Measurements from ENCODE around the gene ZNF581.

The ZNF581 gene

DNA sequence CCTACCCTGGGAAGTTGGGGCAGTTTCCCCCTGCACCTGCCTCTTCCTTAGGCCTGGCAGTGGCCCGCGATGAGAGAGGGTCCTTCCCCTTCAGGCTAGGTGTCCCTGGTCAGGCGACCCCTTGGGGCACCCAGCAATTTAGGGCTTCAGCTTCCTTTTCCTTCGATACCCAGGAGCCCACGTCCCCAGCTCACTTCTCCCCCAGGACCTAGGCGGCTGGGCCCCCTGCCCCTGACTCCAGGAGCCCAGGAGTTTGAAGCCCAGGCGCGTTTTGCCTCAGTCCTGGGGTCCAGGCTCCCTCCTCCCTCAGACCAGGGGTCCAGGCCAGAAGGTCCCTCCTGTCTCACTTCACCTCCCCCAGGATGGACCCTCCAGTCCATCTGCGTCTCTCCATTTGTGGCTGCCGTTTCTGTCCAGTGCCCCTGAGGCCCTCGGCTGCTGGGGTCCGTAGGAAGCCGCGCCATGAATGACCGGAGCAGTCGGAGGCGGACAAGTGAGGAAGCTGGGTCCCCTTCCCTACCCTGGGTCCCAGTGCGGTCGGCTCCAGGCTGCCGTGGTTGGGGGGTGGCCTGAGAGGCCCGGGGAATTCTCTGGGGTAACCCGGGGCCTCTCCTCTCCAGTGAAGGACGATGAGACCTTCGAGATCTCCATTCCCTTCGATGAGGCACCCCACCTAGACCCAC lies 5.3 kb downstream of the ZNF581 start:
- DNase-seq (ENCODE audit: low read depth in 2 of 2): no peak

DNA sequence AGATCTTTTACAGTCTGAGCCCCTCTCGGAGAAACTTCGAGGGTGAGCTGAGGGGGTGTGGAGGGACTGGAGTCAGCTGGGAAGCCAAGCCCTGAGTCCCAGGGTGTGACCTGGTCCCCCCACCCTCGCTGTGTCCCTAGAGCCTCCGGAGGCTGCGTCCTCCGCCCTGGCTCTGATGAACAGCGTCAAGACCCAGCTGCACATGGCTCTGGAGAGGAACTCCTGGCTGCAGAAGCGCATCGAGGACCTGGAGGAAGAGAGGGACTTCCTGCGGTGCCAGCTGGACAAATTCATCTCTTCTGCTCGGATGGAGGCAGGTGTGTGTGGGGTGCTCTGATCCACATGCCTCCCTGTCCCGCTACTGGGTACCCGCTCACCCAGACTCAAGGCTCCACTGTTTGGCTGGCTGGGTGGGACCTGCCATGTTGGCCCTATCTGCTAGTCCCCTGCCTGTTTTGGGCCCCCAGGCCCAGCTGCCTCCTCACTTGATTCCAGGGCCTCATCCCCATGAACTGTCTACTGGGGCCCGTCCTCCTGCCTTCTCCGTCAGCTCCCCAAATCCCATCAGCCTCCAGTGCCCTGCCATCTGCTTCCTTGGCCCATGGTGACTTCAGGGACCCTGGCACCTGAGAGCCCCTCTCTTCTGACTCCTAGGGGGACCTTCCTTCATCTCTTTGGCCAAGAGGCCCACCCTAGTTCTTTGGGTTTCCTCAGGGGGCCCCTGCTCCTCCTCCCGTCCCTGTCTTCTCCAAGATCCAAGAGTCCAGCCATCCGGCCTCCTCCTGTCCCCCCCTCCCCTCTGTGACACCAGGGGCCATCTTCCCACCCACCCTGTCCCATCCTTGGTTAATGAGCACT lies 6.0 kb downstream of the ZNF581 start:
- no peak for DNase-seq (ENCODE audit: low read depth in 2 of 2)

DNA sequence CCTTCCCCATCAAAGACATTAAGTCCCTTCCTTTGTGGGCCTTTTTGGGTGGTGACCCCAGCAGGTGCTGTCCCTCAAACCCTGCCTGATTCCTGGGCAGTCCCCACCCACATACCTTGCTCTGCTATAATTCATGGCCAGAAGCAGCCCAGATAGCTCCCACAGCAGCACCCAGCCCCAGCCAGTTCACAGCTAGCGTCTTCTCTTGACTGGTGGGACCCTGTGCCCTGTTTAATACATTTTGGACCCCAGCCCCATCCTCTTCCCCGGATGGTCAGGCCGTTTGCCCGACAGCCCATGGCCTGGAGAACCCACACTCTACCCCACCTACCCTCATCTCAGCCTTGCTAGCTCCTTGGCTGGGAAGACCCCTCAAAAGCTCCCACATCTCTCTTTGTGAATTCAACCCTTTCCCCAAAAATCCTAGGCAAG lies 6.7 kb downstream of the ZNF581 start:
- no peak for DNase-seq (ENCODE audit: low read depth in 2 of 2)

DNA sequence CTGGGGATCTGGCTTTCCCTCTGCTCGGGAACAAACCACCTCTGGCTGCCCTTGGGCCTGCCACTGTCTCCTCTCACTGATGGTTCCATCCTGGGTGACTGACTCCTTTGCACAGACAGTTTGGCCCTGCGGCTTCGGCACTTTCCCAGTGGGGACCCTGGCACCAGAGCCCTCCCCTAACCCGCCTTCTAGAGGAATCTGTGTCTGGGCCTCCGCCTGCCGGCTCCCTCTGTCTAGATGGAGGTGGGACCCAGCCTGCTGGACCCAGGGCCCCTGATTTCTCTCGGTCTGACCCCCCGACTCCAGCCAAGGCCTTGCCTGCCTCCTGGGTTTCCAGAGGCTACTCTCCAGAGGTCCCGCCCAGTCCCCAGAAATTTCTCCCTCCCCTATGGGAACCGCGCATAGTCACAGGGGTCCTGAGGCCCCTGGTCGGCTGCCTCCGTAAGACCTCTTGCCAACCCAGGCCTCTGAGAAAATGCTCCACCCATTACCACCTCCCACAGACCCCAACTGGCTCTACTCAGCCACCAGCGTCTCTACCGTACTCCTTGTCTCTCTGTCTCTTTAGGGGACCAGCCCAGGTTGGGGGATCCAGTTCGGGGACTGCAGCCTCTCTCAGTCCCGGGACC lies 7.3 kb downstream of the ZNF581 start:
- no peak for DNase-seq (ENCODE audit: low read depth in 2 of 2)

DNA sequence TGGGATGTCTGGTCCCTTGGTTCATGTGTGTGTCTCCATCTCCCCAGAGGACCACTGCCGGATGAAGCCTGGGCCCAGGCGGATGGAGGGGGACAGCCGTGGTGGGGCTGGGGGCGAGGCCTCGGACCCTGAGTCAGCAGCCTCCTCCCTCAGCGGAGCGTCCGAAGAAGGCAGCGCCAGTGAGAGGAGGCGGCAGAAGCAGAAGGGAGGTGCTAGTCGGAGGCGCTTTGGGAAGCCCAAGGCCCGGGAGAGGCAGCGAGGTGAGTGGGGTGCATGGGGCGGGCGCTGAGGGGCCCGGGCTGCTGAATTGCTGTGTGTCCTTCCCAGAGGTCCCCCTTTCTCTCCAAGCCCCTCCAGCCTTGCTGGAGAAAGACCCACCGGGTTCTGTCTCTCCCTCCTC lies 7.8 kb downstream of the ZNF581 start:
- DNase-seq (ENCODE audit: low read depth in 2 of 2): no peak

DNA sequence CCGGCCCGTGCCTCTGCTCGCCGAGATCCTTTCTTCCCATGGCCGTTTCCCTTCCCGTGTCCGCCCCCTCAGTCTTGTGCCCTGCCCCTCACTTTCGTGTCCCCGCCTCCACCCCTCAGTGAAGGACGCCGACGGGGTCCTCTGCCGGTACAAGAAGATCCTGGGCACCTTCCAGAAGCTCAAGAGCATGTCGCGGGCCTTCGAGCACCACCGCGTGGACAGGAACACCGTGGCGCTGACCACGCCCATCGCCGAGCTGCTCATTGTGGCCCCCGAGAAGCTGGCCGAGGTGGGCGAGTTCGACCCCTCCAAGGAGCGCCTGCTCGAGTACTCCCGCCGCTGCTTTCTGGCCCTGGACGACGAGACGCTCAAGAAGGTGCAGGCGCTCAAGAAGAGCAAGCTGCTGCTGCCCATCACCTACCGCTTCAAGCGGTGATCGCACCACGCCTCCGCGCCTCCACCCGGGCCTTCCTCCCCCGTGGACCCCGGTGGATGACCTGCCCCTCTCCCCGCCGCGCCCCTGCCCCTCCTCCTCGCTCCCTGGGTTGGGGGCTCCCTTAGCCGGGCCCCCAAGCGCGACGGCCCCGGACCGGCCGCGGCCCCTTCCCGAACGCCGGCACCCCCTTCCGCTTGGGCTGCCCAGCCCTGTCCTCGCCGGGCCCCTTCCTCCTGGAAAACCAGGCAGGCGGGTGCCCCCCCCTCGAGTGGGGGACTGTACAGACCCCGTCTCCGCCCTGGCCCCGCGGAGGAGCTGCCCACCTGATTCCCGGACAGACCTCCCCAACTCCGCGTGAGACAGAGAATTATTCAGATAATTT lies 9.1 kb downstream of the ZNF581 start:
- DNase-seq (ENCODE audit: low read depth in 2 of 2): no peak

DNA sequence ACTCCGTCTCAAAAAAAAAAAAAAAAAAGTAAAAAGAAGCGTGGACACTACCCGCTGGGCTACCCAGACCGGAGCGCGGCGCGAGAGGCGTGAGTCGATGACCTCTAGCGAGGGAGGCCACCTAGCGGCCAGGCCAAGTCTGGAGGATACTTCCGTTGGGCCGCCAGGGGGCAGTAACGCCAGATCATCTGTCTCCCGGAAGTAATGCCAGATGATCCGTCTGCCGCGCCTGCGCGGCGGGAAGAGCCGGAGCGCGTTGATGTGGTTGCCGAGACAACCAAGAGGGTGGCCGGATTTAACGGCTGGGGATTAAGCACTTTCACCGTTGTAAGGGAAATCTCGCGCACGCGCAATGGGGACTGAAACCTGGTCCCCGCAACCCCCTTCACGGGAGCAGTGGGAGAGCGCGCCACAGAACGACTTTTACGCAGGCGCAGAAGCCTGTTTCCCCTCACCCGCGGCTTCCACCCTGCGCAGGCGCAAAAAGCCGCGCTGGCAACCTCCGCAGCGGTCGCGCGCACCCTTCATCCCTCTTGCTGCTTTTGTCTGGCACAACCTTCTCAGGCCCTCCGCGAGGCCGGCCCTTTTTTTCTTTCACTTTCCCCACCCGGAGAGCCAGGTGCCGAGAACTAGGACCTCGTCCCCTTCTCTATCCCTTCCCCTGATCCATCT lies 10.3 kb downstream of the ZNF581 start:
- DNase-seq (ENCODE audit: low read depth in 2 of 2): peak; percentile 98

DNA sequence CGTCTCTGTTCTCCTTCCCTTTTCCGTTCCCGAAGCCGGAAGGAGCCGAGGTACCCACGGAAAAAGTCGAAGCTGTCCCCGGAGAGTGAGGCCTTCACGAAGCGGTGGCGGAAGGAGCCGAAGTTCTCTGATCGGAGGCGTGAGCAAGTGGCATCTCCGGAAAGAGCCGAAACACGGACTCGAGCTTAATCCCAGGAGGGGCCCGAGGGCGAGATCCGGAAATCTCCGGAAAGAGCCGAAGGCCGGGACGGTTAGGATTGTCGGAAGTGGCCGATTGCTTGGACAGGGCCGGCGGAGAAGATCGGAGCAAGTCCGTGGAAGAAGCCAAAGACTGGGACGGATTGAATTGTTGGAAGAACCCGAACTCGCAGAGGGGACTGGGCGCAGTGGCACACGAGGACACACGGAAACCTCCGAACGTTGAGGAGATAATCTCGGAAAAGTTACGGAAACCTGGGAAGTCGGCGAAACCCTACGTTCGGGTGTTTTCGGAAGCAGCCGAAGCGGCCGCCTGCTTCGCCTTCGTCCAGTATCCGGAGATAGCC lies 10.9 kb downstream of the ZNF581 start:
- DNase-seq (ENCODE audit: low read depth in 2 of 2): peak; percentile 98 to 99

DNA sequence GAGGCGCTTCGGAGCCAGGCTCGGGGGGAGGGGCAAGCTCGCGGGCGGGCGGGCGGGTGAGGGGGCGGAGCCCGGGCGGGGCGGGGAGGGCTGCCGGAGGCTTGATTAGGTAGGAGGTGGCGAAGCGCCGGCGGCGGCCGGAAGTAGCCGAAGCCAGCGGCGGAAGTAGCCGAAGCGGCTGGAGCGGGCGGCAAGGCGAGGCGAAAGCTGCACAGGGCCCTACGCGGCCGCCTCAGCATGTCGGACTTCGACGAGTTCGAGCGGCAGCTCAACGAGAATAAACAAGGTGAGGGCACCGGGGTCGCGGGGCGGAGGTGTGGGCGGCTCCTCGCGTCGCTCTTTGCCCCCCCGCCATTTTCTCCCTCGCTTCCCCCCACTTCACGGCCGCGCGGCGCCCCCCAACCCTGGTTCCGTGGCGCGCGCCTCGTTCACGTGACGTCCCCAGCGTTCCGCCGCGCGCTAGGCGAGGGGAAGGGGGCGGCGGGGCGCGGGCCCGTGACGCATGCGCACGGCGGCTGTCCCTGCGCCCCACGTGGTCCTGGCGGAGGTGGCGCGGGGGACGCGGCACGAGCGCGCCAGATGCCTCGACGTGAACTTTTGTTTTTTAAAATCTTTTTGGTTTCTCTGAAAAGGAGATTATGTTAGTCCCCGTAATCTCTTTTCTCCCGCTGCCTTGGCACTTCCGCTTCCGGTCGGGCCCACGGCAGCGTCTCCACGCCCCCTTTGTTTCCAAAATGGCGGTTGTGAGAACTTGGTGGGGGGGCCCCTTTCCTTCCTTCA lies 11.6 kb downstream of the ZNF581 start, which contains the start of gene U2AF2:
U2AF2 (plus strand) TSS at position 168 of the 780 bp plus-strand sequence; CDS start at position 238, 70 bp downstream.
- DNase-seq (ENCODE audit: low read depth in 2 of 2): peak; percentile 73 to 78

DNA sequence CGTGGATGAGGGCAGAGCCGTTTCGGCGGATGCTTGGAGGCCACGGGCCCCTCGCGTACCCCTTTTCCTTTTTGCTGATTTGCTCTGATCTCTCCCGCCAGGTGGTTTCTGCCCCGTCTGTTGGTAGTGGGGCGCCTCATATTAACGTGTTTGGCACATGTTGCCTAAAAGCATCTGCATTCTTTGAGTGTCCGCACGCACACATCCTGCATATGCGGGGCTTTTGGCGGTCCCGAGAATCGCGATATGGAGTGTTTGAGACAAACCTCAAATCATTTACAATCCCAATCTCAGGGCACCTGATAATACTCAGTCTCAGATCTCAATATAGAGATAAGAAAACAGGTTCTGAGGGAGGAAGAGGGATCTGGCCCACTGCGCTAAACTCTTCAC lies 12.2 kb downstream of the ZNF581 start:
- DNase-seq (ENCODE audit: low read depth in 2 of 2): no peak

DNA sequence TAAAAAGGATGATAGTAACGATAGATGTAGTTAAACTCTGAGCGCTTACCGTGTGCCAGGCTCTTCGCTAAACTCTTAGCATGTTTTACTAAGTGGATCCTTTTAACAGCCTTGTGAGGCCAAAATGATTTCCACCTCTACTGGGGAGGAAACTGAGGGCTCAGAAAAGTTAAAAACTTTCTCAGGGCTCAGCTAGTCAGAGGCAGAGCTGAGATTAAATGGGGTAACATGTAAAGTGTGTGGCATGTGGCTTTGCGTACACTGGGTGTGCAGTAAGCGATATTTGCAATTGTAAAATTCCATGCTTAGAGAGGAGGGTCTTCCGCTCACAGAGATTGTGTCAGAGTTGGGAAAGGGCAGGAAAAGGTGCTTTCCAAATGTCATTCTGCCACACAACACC lies 13.1 kb downstream of the ZNF581 start:
- no peak for DNase-seq (ENCODE audit: low read depth in 2 of 2)

DNA sequence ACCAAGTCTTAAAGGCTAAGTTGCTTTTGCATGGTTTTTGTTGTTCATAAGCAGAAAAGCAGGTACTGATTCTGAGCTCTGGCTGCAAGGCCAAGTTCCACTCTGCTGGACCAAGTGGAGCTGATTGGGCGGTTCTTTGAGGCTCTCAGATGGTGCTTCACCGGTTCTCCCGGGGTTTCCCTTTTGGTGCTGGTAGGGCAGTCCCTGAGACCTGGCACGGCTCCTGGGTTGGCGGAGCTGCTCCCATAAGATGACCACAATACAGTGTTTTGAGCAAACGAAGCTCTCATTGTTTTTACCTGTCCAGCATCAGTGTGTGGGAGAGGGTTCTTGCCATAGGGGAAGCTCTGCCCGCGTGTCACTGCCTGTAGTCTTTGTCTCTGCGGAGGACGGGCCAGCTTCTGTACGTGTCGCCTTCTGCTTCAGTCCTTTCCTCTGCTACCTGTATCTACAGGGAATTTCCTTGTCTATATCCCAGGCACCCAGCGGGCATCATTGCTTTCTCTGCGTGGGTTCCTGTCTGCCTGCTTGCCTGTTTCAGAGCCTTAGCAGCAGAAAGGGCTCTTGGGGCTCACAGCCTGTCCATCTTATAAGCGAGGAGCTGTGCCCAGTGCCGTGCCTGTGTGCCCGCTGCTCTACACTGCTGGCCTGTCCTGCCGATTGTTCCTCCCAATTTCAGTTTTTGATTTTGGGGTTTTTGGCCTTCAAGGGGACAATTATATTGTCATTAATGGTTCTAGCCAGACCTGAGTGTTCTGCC lies 13.7 kb downstream of the ZNF581 start:
- no peak for DNase-seq (ENCODE audit: low read depth in 2 of 2)

DNA sequence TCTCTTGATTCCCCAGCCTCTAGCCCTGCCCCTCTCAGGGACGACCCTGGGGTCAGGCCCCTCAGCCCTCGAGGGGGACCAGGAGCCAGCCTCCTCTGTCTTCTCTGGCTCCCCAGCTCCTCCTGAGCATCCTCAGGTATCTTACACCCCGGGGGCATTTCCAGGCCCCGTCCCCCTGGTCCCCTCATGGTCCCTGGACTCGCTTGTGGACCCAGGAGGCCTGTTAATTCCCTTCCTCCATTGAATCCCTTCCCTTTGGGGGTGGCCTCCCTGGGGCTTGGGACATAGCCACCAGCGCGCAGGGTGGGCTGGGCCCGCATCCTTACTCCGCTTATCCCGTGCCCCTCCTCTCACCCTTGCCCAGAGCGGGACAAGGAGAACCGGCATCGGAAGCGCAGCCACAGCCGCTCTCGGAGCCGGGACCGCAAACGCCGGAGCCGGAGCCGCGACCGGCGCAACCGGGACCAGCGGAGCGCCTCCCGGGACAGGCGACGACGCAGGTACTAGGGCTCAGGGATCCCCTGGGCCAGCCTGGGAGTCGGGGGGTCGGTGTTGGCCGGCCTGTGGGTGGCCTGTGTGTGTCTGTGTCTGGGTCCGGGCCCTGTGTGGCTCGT lies 15.5 kb downstream of the ZNF581 start:
- no peak for DNase-seq (ENCODE audit: low read depth in 2 of 2)

DNA sequence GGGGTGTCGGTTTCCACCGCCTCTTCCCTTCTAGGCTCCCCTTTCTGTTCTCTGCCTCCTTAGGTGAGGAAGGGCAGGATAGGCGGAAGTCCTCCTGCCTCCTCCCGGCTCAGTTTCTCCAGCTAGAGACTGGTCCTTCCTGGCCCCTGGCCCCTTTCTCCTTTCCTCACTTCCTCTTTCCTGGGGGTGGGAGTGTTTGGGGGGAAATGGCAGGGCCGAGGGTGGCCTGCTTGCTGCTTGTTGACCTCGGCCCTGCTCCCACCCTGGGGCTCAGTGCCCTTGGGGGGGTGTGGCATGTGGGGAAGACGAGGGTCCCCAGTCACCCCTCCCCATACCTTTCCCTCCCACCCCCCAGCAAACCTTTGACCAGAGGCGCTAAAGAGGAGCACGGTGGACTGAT lies 16.4 kb downstream of the ZNF581 start:
- DNase-seq (ENCODE audit: low read depth in 2 of 2): no peak

DNA sequence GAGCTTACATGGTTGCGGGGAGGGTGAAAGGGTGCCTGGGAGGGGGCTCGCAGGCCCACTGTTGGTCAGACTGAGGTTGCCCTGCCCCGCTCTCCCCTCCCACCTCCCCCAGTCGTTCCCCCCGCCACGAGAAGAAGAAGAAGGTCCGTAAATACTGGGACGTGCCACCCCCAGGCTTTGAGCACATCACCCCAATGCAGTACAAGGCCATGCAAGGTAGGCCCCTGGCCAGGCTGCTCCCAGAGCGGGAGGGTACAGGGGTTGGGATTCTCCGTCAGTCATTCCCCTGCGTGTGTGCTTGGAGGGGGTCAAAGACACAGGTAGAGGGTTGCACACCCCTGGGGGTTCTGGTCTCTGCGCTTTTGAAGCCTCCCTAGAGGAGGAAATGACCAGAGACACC lies 17.0 kb downstream of the ZNF581 start:
- no peak for DNase-seq (ENCODE audit: low read depth in 2 of 2)

DNA sequence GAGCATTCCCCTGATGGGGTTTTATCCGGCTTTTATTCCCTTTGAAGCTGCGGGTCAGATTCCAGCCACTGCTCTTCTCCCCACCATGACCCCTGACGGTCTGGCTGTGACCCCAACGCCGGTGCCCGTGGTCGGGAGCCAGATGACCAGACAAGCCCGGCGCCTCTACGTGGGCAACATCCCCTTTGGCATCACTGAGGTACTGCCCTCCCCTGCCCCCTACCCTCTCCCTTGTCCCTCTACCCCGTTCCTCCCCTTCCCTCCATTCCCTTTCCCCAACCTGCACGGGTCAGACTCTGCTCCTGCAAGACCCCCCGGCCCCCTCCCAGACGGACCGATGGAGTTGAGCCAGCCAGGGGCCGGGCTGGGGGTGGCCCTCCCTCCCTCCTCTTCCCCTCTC lies 17.5 kb downstream of the ZNF581 start:
- DNase-seq (ENCODE audit: low read depth in 2 of 2): no peak

DNA sequence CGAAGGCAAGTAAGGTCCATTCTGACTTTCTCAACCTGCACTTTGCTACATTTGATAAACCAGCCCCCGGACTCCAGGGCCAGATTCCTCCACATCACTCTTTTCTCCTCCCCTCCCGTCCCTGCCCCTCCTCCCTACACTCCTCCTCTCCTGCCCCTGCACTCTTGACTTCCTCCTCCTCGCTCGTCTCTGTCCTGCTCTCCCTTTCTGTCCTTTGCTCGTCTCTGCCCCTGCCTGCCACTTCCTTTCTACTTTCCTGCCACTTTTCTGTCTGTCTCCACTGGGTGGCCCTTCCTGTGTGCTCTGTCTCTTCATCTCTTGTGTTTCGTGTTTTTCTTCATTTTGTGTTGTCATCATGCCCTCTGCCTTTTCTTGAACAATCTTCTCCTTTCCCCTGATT lies 18.4 kb downstream of the ZNF581 start:
- no peak for DNase-seq (ENCODE audit: low read depth in 2 of 2)

DNA sequence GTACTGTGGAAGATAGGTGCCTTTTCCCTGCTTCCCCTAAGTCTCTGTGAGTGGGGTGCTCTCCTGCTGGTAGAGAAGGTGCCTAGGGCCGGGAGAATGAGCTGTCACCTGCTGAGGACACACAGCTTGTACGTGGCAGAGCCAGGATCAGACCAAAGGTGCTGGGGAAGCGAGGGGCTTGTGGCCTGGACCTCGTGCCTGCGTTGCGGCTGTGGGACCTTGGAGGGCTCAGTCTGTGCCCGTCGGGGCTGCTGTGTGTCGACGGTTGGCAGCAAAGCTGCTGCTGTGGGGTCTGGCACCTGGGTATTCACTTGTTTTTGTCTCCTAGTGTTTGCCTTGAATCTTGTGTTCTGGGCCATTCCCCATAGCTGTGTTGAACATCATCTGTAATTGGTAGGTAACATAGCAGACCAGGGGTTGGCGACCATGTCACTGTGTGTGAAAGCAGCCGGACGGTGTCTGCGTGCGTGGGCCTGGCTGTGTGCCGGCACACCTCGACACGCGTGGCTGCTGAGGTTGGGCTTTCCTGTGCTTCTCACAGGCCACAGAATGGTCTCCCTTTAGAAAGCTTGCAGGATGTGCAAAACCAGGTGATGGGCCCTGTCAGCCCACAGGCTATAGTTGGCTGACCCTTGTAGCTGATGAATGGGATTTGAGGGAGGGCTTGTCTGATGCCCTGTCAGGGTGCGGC lies 20.5 kb downstream of the ZNF581 start:
- no peak for DNase-seq (ENCODE audit: low read depth in 2 of 2)

Data from fibroblast of skin of left biceps (primary cell).